ENCODE results near the gene MORN3. TPM values are rescaled to one million over a fixed set of nuclear protein-coding genes. Genes with fewer than 3 reads are reported as not detected.

MORN3 gene
- polyA plus RNA-seq, 1 donor (not counting 4 experiments of a cell fraction or from before 2014, with no cell fraction given), result 0.30 TPM

GRCh38 chr12:121712461-121713256, 43.2 kb upstream of the MORN3 start, which contains the start of gene TMEM120B:
TMEM120B (plus strand) TSS chr12:121712752; CDS start chr12:121712896, 144 bp downstream.
- Histone ChIP-seq H3K27me3 (ENCODE audit: control insufficient read depth, extremely low read depth, insufficient read depth, low read length) (no peaks in the 10 kb centered on the region), H3K4me1 (ENCODE audit: control insufficient read depth, extremely low read depth, insufficient read depth, low read length) (peaks cover 23% of the 10 kb centered on the region), H2AFZ (ENCODE audit: control insufficient read depth, low read length) (peak within 1 kb of the TSS; percentile 86), H3K9me1 (ENCODE audit: control insufficient read depth, extremely low read depth, insufficient read depth, low read length) (no peaks in the 10 kb centered on the region), H3K27ac (ENCODE audit: control insufficient read depth, insufficient read depth, low read length) (peak within 1 kb of the TSS; percentile 88), H3K36me3 (ENCODE audit: control insufficient read depth in 2 of 2, extremely low read depth in 1 of 2, insufficient read depth in 2 of 2, low read length in 2 of 2) (peaks cover 1 to 3% of the 10 kb centered on the region in 2 experiments), H3K4me3 (ENCODE audit: control insufficient read depth in 2 of 3, extremely low read depth in 1 of 3, insufficient read depth in 2 of 3, low read depth in 1 of 3, low read length in 3 of 3) (peak within 1 kb of the TSS; percentile 91 to 99 (median 98)), H4K20me1 (ENCODE audit: control insufficient read depth, extremely low read depth, insufficient read depth, low read length) (no peaks in the 10 kb centered on the region), H3K4me2 (ENCODE audit: control insufficient read depth, extremely low read depth, insufficient read depth, low read depth, low read length) (peak within 1 kb of the TSS; percentile 98), H3K9me3 (ENCODE audit: control insufficient read depth, low read depth, low read length) (no peaks in the 10 kb centered on the region), H3K79me2 (ENCODE audit: control insufficient read depth, insufficient read depth, low read length) (peaks cover 27% of the 10 kb centered on the region), H3K9ac (ENCODE audit: control insufficient read depth, extremely low read depth, insufficient read depth, low read length) (peak within 1 kb of the TSS; percentile 87)
- DNase-seq (ENCODE audit: low read depth, low spot score), result no peak
- dilution Hi-C loops (cut with MboI; ENCODE audit: extremely low pct_ligation_motif_present, low sequenced_read_pairs), result no loop called here
- no peak for TF ChIP-seq EZH2 (IDR thresholded peaks at IDR 0.05; ENCODE audit: low read length)
- peak in 1 of 3 experiments; percentile 14 for TF ChIP-seq CTCF (optimal IDR thresholded peaks at IDR 0.05 in 1 of 3, IDR thresholded peaks at IDR 0.05 in 1 of 3, conservative IDR thresholded peaks at IDR 0.05 in 1 of 3; ENCODE audit: extremely low read depth in 1 of 3, insufficient read depth in 2 of 3, low read length in 3 of 3)
- FAIRE-seq, result no peak

- peak overlapping the region; percentile 86 for H2AFZ ChIP-seq (ENCODE audit: control insufficient read depth, low read length)
- peaks cover 26% of the 10 kb centered on the region for H3K79me2 ChIP-seq (ENCODE audit: control insufficient read depth, insufficient read depth, low read length)
- DNase-seq (ENCODE audit: low read depth, low spot score) (no peak), FAIRE-seq (no peak)
- no peaks in the 10 kb centered on the region for H4K20me1 ChIP-seq (ENCODE audit: control insufficient read depth, extremely low read depth, insufficient read depth, low read length)
- H3K36me3 ChIP-seq (ENCODE audit: control insufficient read depth in 2 of 2, extremely low read depth in 1 of 2, insufficient read depth in 2 of 2, low read length in 2 of 2), result peaks cover 1 to 3% of the 10 kb centered on the region in 2 experiments
- peak overlapping the region; percentile 88 for H3K27ac ChIP-seq (ENCODE audit: control insufficient read depth, insufficient read depth, low read length)
- H3K4me1 ChIP-seq (ENCODE audit: control insufficient read depth, extremely low read depth, insufficient read depth, low read length), result peaks cover 23% of the 10 kb centered on the region
- H3K27me3 ChIP-seq (ENCODE audit: control insufficient read depth, extremely low read depth, insufficient read depth, low read length), result no peaks in the 10 kb centered on the region
- no peaks in the 10 kb centered on the region for H3K9me3 ChIP-seq (ENCODE audit: control insufficient read depth, low read depth, low read length)
- peak overlapping the region; percentile 98 for H3K4me2 ChIP-seq (ENCODE audit: control insufficient read depth, extremely low read depth, insufficient read depth, low read depth, low read length)
- peak overlapping the region; percentile 91 to 99 (median 98) for H3K4me3 ChIP-seq (ENCODE audit: control insufficient read depth in 2 of 3, extremely low read depth in 1 of 3, insufficient read depth in 2 of 3, low read depth in 1 of 3, low read length in 3 of 3)
- H3K9ac ChIP-seq (ENCODE audit: control insufficient read depth, extremely low read depth, insufficient read depth, low read length), result peak overlapping the region; percentile 87
- H3K9me1 ChIP-seq (ENCODE audit: control insufficient read depth, extremely low read depth, insufficient read depth, low read length), result no peaks in the 10 kb centered on the region
- TF ChIP-seq CTCF (optimal IDR thresholded peaks at IDR 0.05 in 1 of 3, IDR thresholded peaks at IDR 0.05 in 1 of 3, conservative IDR thresholded peaks at IDR 0.05 in 1 of 3; ENCODE audit: extremely low read depth in 1 of 3, insufficient read depth in 2 of 3, low read length in 3 of 3) (no peak), EZH2 (IDR thresholded peaks at IDR 0.05; ENCODE audit: low read length) (no peak)
- dilution Hi-C loops (cut with MboI; ENCODE audit: extremely low pct_ligation_motif_present, low sequenced_read_pairs), result no loop called here
These were observed 42.7 kb upstream of the MORN3 start for GRCh38 chr12:121712190-121712460.

All from keratinocyte (primary cell).